HEK293 (cell line): ENCODE data around the gene RGS19.

Experiments used
- CTCF ChIA-PET: fragments of 350-600 bp; formaldehyde crosslinking; extraction: SDS; loops from one replicate; lab custom pipeline; 2021; ENCODE audit warnings: antibody characterized with exemption; lab: Yijun Ruan, JAX
- POLR2A ChIA-PET: fragments of 300-600 bp; formaldehyde crosslinking; extraction: SDS; loops from one replicate; lab custom pipeline; 2020; ENCODE audit warnings: antibody characterized with exemption, inconsistent platforms; lab: Yijun Ruan, JAX
- H3K27ac ChIP-seq: fragments of 200-500 bp; sonication (Bioruptor generic); 2 replicates; pipeline ENCODE4 v1.5.1; 2014; ENCODE audit warnings: low read depth, low read length, control low read depth, inconsistent platforms; ENCODE audit errors: extremely low read depth
- H3K36me3 ChIP-seq, 2 experiments: fragments of 200-500 bp in 1 of 2; sonication (Bioruptor generic) in 1 of 2; 1 replicate in 1 of 2; 2 replicates in 1 of 2; pipeline ENCODE4 v1.5.1; 2014 to 2017; ENCODE audit warnings: inconsistent platforms in 2 of 2, low read length in 2 of 2; ENCODE audit not compliant: control insufficient read depth in 2 of 2, insufficient read depth in 1 of 2
- H3K4me1 ChIP-seq: fragments of 200-500 bp; sonication (Bioruptor generic); 2 replicates; pipeline ENCODE4 v1.5.1; 2014; ENCODE audit warnings: mild to moderate bottlenecking, low read length, inconsistent platforms; ENCODE audit not compliant: control insufficient read depth, insufficient read depth
- H3K4me3 ChIP-seq: 2 replicates; pipeline ENCODE4 v1.5.1; 2011; ENCODE audit warnings: low read depth, mild to moderate bottlenecking, control low read depth, low read length, moderate library complexity
- H3K9me3 ChIP-seq: fragments of 200-500 bp; sonication (Bioruptor generic); 2 replicates; pipeline ENCODE4 v1.5.1; 2014; ENCODE audit warnings: low read depth, low read length, inconsistent platforms; ENCODE audit not compliant: control insufficient read depth, insufficient read depth
- ATF2 ChIP-seq: fragments of 450-650 bp; formaldehyde crosslinking; IDR thresholded peaks from 2 replicates; pipeline ENCODE4 v1.5.1; 2016; ENCODE audit warnings: missing biosample characterization, missing genetic modification characterization, low read depth
- CTCF ChIP-seq: fragments of 450-650 bp; formaldehyde crosslinking; IDR thresholded peaks from 2 replicates; pipeline ENCODE4 v1.5.1; 2016; ENCODE audit warnings: missing biosample characterization, missing genetic modification characterization
- GFI1B ChIP-seq: fragments of 450-650 bp; formaldehyde crosslinking; IDR thresholded peaks from 2 replicates; pipeline ENCODE4 v1.5.1; 2016; ENCODE audit warnings: missing biosample characterization, missing genetic modification characterization
- GLI2 ChIP-seq: fragments of 450-650 bp; formaldehyde crosslinking; IDR thresholded peaks from 2 replicates; pipeline ENCODE4; 2017; ENCODE audit warnings: missing biosample characterization, missing genetic modification characterization, low read depth, borderline replicate concordance
- GLIS2 ChIP-seq: fragments of 450-650 bp; formaldehyde crosslinking; IDR thresholded peaks from 2 replicates; pipeline ENCODE4 v1.5.1; 2016; ENCODE audit warnings: missing biosample characterization, missing genetic modification characterization
- PRDM1 ChIP-seq: fragments of 450-650 bp; formaldehyde crosslinking; IDR thresholded peaks from 2 replicates; pipeline ENCODE4; 2016; ENCODE audit warnings: missing biosample characterization, missing genetic modification characterization
- SP7 ChIP-seq: fragments of 450-650 bp; formaldehyde crosslinking; IDR thresholded peaks from 2 replicates; pipeline ENCODE4 v1.5.1; 2016; ENCODE audit warnings: missing biosample characterization, missing genetic modification characterization
- WT1 ChIP-seq: fragments of 450-650 bp; formaldehyde crosslinking; IDR thresholded peaks from 2 replicates; pipeline ENCODE4 v1.5.1; 2016; ENCODE audit warnings: missing biosample characterization, missing genetic modification characterization
- YY2 ChIP-seq: fragments of 450-650 bp; formaldehyde crosslinking; IDR thresholded peaks from 2 replicates; pipeline ENCODE4 v1.5.1; 2016; ENCODE audit warnings: missing biosample characterization, missing genetic modification characterization
- ZBTB7A ChIP-seq: fragments of 450-650 bp; formaldehyde crosslinking; IDR thresholded peaks from 2 replicates; pipeline ENCODE4 v1.5.1; 2016; ENCODE audit warnings: low read depth, missing biosample characterization, missing genetic modification characterization
- ZBTB8A ChIP-seq: fragments of 450-650 bp; formaldehyde crosslinking; IDR thresholded peaks from 2 replicates; pipeline ENCODE4 v1.5.1; 2016; ENCODE audit warnings: missing biosample characterization, missing genetic modification characterization
- ZFP3 ChIP-seq: fragments of 450-650 bp; formaldehyde crosslinking; IDR thresholded peaks from 2 replicates; pipeline ENCODE4 v1.5.1; 2016; ENCODE audit warnings: low read depth, missing biosample characterization, missing genetic modification characterization
- ZNF341 ChIP-seq: fragments of 450-650 bp; formaldehyde crosslinking; IDR thresholded peaks from 2 replicates; pipeline ENCODE4; 2016; ENCODE audit warnings: low read depth, missing biosample characterization, missing genetic modification characterization
- ZNF433 ChIP-seq: fragments of 450-650 bp; formaldehyde crosslinking; IDR thresholded peaks from 2 replicates; pipeline ENCODE4 v1.5.1; 2016; ENCODE audit warnings: missing biosample characterization, missing genetic modification characterization, low read depth
- ZNF530 ChIP-seq: fragments of 450-650 bp; formaldehyde crosslinking; IDR thresholded peaks from 2 replicates; pipeline ENCODE4 v1.5.1; 2016; ENCODE audit warnings: low read depth, missing biosample characterization, missing genetic modification characterization
- ZNF549 ChIP-seq: fragments of 450-650 bp; IDR thresholded peaks from 2 replicates; pipeline ENCODE4 v1.5.1; 2018; ENCODE audit warnings: missing biosample characterization, missing genetic modification characterization, mild to moderate bottlenecking, inconsistent platforms, moderate library complexity
- ZNF623 ChIP-seq: fragments of 450-650 bp; formaldehyde crosslinking; IDR thresholded peaks from 2 replicates; pipeline ENCODE4 v1.5.1; 2016; ENCODE audit warnings: missing biosample characterization, missing genetic modification characterization
- ZNF624 ChIP-seq: fragments of 450-650 bp; formaldehyde crosslinking; IDR thresholded peaks from 2 replicates; pipeline ENCODE4 v1.5.1; 2017; ENCODE audit warnings: missing biosample characterization, missing genetic modification characterization
- ZNF654 ChIP-seq: fragments of 450-650 bp; formaldehyde crosslinking; IDR thresholded peaks from 2 replicates; pipeline ENCODE4 v1.5.1; 2016; ENCODE audit warnings: low read depth, missing biosample characterization, missing genetic modification characterization
- ZNF658 ChIP-seq: fragments of 450-650 bp; formaldehyde crosslinking; IDR thresholded peaks from 2 replicates; pipeline ENCODE4; 2016; ENCODE audit warnings: missing biosample characterization, missing genetic modification characterization
- ZNF701 ChIP-seq: fragments of 450-650 bp; formaldehyde crosslinking; IDR thresholded peaks from 2 replicates; pipeline ENCODE4 v1.5.1; 2016; ENCODE audit warnings: missing biosample characterization, missing genetic modification characterization
- ZNF76 ChIP-seq: fragments of 450-650 bp; formaldehyde crosslinking; IDR thresholded peaks from 2 replicates; pipeline ENCODE4; 2016; ENCODE audit warnings: low read depth, missing biosample characterization, missing genetic modification characterization, borderline replicate concordance
- TF ChIP-seq, protein P1 (sequence below): fragments of 450-650 bp; formaldehyde crosslinking; IDR thresholded peaks from 2 replicates; pipeline ENCODE4 v1.5.1; 2016; ENCODE audit warnings: missing biosample characterization, missing genetic modification characterization
- TF ChIP-seq, protein P2 (sequence below): fragments of 450-650 bp; formaldehyde crosslinking; optimal IDR thresholded peaks from 2 replicates; pipeline ENCODE3; 2016; ENCODE audit warnings: missing biosample characterization, mild to moderate bottlenecking, missing genetic modification characterization
- TF ChIP-seq, protein P3 (sequence below): fragments of 450-650 bp; formaldehyde crosslinking; IDR thresholded peaks from 2 replicates; pipeline ENCODE4 v1.5.1; 2017; ENCODE audit warnings: missing biosample characterization, missing genetic modification characterization

Gene RGS19

DNA sequence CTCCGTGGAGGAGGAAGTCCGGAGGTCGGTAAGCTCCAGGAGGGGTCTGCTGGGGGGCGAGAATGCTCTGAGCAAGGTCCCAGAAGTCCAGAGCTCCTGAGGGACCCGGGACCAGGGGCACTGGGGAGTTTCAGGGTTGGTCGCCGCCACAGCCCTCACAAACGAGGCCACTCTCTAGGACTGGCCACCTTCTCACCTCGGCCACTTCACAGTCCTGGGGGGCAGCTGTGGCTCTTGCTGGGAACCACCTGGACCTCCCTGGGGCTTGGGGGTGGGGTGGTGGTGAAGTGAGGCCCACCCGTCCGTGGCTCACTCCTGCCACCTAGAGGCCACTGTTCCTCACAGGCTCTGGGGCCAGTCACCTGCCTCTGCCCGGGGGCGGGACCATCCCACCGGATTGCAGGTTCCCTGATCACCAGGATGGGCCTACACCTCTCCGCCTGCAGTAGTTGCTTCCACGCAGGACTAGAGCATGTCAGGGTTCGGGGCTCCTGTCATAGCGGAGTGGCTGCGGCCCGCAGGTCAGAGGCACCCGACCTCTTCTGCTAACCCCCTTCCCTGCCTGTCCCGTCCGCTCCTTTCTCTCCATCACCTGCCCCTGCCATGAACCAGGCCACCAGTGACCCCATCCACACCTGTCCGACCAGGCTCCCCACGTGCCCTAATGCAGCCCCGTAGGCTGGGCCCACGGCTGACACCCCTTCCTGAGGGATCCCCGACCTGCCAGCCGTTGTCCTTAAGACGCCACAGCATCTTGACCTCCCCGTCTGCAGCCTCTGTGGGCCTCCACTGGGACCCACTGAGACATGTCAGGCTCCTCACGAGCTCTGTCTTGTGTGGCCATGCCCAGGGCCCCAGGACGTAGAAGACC, 21.5 kb downstream of the RGS19 start (continued):
- TF ChIP-seq CTCF (tag by site-specific recombination) (peak; percentile 93), SP7 (tag by site-specific recombination) (0 out of 2 replicates have a peak, but pooled peaks have one; percentile 39), GLIS2 (tag by site-specific recombination) (peak; percentile 96), ZNF341 (tag by site-specific recombination) (0 out of 2 replicates have a peak, but pooled peaks have one; percentile 18), YY2 (tag by site-specific recombination) (no peak), ZBTB8A (peak; percentile 43; the same call in 1 of the 2 replicates), ZNF701 (tag by site-specific recombination) (no peak), ZBTB7A (0 out of 2 replicates have a peak, but pooled peaks have one; percentile 49)
- TF ChIP-seq, protein P1, sequence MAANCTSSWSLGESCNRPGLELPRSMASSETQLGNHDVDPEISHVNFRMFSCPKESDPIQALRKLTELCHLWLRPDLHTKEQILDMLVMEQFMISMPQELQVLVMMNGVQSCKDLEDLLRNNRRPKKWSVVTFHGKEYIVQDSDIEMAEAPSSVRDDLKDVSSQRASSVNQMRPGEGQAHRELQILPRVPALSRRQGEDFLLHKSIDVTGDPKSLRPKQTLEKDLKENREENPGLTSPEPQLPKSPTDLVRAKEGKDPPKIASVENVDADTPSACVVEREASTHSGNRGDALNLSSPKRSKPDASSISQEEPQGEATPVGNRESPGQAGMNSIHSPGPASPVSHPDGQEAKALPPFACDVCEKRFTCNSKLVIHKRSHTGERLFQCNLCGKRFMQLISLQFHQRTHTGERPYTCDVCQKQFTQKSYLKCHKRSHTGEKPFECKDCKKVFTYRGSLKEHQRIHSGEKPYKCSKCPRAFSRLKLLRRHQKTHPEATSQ (tag by site-specific recombination), result no peak

DNA sequence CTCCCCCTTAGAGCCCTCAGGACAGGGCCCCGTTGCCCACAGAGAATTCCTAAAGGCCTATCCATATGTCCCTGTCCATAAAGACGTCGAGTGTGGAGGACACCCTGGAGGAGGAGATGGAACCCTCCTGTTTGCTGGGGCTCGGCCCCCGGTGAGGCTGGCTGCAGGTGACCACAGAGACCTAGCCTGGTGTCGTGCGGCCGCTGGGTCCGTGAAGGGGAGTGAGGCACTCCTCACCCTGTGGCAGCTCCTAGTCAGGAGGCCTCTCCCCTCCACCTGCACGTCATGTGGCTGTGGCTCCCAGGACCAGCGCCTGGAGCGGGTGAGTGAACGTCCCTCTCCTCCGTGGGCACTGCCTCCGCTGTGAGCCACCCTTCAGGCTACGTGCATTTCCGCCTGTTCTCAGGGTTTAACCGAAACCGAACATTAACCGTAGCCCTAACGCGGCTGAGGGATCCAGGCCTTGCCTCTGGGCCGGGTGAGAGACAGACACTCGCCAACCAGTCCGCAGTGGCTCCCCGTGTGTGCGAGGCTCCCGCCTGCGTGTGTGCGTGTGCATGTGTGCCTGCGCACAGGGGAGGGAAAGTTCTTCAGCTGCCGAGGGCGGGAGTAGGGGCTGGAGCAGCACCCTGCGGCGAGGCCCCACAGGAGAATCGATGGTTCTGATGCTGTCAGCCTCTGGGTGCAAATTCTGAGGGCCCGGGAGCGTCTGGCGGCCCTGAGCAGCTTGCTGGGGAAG, 22.3 kb downstream of the RGS19 start:
- POLR2A ChIA-PET, result no interaction called here
- CTCF ChIA-PET, result interaction anchor here (0.5 to 2.8 kb wide), 9 partner anchors 13 to 171 kb away, joined by 3 to 39 read pairs (median 4); partner anchors contain the start of gene PRPF6
- no peak for TF ChIP-seq ZNF658 (tag by site-specific recombination)
- TF ChIP-seq, protein P2, sequence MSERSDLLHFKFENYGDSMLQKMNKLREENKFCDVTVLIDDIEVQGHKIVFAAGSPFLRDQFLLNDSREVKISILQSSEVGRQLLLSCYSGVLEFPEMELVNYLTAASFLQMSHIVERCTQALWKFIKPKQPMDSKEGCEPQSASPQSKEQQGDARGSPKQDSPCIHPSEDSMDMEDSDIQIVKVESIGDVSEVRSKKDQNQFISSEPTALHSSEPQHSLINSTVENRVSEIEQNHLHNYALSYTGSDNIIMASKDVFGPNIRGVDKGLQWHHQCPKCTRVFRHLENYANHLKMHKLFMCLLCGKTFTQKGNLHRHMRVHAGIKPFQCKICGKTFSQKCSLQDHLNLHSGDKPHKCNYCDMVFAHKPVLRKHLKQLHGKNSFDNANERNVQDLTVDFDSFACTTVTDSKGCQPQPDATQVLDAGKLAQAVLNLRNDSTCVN (tag by site-specific recombination), result peak; percentile 2
- no peak for TF ChIP-seq ZNF623 (tag by site-specific recombination)
- no peaks in the 10 kb centered on the region for H3K4me1 ChIP-seq
- H3K4me3 ChIP-seq, result no peak overlapping the region
- no peaks in the 10 kb centered on the region for H3K36me3 ChIP-seq
- H3K27ac ChIP-seq, result no peak overlapping the region
- H3K9me3 ChIP-seq, result no peaks in the 10 kb centered on the region

DNA sequence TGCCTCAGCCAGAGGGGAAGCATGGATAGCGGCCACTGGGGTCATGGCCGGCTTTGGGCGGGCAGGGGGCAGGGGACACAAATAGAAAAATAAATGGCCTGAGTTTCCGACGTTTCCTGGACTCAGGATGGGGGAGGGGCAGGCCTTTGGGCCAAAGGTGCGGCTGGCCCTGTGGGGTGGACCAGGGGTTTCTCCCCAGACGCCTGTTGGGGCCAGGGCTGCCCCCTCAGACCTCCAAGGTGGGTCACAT, 22.8 kb downstream of the RGS19 start:
- ChIA-PET CTCF (interaction anchor here (1.0 to 2.8 kb wide), 3 partner anchors 13 to 33 kb away, joined by 3 to 39 read pairs (median 4); no protein-coding TSS in a partner anchor), POLR2A (no interaction called here)
- Histone ChIP-seq H3K4me3 (no peak overlapping the region), H3K4me1 (no peaks in the 10 kb centered on the region), H3K36me3 (no peaks in the 10 kb centered on the region), H3K27ac (no peak overlapping the region), H3K9me3 (no peaks in the 10 kb centered on the region)
- TF ChIP-seq ZNF530 (no peak), PRDM1 (tag by site-specific recombination) (no peak), ZFP3 (tag by site-specific recombination) (no peak), ZNF549 (tag by site-specific recombination) (no peak), GFI1B (tag by site-specific recombination) (no peak), ATF2 (tag by site-specific recombination) (no peak), ZNF624 (tag by site-specific recombination) (no peak), ZNF433 (tag by site-specific recombination) (no peak), ZNF654 (tag by site-specific recombination) (no peak), WT1 (tag by site-specific recombination) (no peak), ZNF76 (no peak), GLI2 (tag by site-specific recombination) (no peak)
- TF ChIP-seq, protein P3, sequence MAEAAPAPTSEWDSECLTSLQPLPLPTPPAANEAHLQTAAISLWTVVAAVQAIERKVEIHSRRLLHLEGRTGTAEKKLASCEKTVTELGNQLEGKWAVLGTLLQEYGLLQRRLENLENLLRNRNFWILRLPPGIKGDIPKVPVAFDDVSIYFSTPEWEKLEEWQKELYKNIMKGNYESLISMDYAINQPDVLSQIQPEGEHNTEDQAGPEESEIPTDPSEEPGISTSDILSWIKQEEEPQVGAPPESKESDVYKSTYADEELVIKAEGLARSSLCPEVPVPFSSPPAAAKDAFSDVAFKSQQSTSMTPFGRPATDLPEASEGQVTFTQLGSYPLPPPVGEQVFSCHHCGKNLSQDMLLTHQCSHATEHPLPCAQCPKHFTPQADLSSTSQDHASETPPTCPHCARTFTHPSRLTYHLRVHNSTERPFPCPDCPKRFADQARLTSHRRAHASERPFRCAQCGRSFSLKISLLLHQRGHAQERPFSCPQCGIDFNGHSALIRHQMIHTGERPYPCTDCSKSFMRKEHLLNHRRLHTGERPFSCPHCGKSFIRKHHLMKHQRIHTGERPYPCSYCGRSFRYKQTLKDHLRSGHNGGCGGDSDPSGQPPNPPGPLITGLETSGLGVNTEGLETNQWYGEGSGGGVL (tag by site-specific recombination), result no peak
